ENCODE data around the gene BEND5. TPM values are rescaled to one million over a fixed set of nuclear protein-coding genes. Genes with fewer than 3 reads are reported as not detected.

Gene BEND5
- total RNA-seq, 1 experiment from 2014 or later = not detected

DNA sequence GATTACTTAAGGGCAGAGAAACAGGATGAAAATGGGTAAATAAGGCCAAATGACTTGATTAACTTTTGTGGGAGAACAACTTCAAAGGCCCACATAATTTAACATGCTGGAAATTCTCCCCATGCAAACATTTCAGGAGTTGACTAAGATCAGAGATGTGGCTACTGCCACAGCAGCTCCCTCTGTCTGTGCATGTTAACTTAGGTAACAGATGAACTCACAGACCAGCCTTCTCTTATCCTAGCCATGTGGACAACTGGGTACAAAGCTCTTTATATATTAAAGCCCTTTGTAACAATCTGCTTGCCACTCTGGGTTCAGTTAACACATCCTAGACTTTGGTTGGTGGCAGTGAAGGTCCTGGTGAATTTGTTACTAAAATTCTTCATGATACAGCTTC is 33.2 kb downstream of the BEND5 start:
- Histone ChIP-seq H3K27ac (ENCODE audit: low read length) (no peak overlapping the region), H3K4me3 (ENCODE audit: low read depth in 2 of 2, low read length in 2 of 2) (no peak overlapping the region), H3K4me1 (ENCODE audit: control insufficient read depth, insufficient read depth, low read length) (no peaks in the 10 kb centered on the region), H3K36me3 (ENCODE audit: control insufficient read depth, insufficient read depth, low read length) (no peaks in the 10 kb centered on the region), H3K9me3 (ENCODE audit: control insufficient read depth, insufficient read depth, low read depth, low read length) (no peaks in the 10 kb centered on the region), H3K27me3 (ENCODE audit: control insufficient read depth, insufficient read depth, low read length) (peaks cover 3% of the 10 kb centered on the region)
- no peak for ATAC-seq
- in situ Hi-C loops (cut with HindIII; ENCODE audit: low pct_unique_long_range_greater_than_20kb, low sequenced_read_pairs) = no loop called here
- intact Hi-C loops (cut with micrococcal nuclease; ENCODE audit: unreplicated experiment) = no loop called here
- no TSS peak for BruUV-seq (replicated peaks)
- ChIA-PET CTCF (no interaction called here), POLR2A (no interaction called here)
- TF ChIP-seq POLR2AphosphoS5 (IDR thresholded peaks at IDR 0.05; ENCODE audit: low read depth, low read length) = no peak
- TF ChIP-seq, protein P1, sequence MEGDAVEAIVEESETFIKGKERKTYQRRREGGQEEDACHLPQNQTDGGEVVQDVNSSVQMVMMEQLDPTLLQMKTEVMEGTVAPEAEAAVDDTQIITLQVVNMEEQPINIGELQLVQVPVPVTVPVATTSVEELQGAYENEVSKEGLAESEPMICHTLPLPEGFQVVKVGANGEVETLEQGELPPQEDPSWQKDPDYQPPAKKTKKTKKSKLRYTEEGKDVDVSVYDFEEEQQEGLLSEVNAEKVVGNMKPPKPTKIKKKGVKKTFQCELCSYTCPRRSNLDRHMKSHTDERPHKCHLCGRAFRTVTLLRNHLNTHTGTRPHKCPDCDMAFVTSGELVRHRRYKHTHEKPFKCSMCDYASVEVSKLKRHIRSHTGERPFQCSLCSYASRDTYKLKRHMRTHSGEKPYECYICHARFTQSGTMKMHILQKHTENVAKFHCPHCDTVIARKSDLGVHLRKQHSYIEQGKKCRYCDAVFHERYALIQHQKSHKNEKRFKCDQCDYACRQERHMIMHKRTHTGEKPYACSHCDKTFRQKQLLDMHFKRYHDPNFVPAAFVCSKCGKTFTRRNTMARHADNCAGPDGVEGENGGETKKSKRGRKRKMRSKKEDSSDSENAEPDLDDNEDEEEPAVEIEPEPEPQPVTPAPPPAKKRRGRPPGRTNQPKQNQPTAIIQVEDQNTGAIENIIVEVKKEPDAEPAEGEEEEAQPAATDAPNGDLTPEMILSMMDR (IDR thresholded peaks at IDR 0.05) = no peak
- no peak for TF ChIP-seq TCF7L2 (IDR thresholded peaks at IDR 0.05; ENCODE audit: low read depth, low read length)
- no peak for TF ChIP-seq REST (IDR thresholded peaks at IDR 0.05; ENCODE audit: insufficient read depth in 1 of 2, low read depth in 2 of 2, low read length in 1 of 2)
- TF ChIP-seq SIN3A (IDR thresholded peaks at IDR 0.05; ENCODE audit: borderline replicate concordance, insufficient read depth, low read depth, low read length) = no peak
- DNase-seq (ENCODE audit: low read depth, low spot score) = no peak

DNA sequence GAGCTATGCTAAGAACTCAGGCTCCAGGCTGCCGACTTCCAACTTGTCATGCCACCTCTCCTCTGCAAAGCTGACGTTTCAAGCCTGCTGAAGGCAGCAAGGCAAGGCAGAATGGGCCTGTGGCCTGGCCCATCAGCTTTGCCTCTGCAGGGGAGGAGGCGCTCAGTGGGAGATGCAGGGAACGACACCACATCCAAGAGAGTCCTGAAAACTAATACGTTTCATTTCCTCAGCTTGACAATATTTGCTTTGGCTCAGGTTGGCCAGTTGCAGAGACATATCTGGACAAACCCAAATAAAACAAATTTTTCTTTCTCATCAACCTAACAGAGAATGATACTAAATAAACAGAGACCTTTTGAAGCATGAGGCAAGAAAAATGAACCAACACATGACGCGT is 35.3 kb downstream of the BEND5 start:
- H3K4me3 ChIP-seq (ENCODE audit: low read depth in 2 of 2, low read length in 2 of 2) = no peak overlapping the region
- H3K27me3 ChIP-seq (ENCODE audit: control insufficient read depth, insufficient read depth, low read length) = no peaks in the 10 kb centered on the region
- no peaks in the 10 kb centered on the region for H3K36me3 ChIP-seq (ENCODE audit: control insufficient read depth, insufficient read depth, low read length)
- H3K4me1 ChIP-seq (ENCODE audit: control insufficient read depth, insufficient read depth, low read length) = no peaks in the 10 kb centered on the region
- in situ Hi-C loops (cut with HindIII; ENCODE audit: low pct_unique_long_range_greater_than_20kb, low sequenced_read_pairs) (no loop called here), intact Hi-C loops (cut with micrococcal nuclease; ENCODE audit: unreplicated experiment) (no loop called here)
- ChIA-PET CTCF (no interaction called here), POLR2A (no interaction called here)
- ATAC-seq (no peak), DNase-seq (ENCODE audit: low read depth, low spot score) (no peak)
- no TSS peak for BruUV-seq (replicated peaks)
- TF ChIP-seq SIN3A (IDR thresholded peaks at IDR 0.05; ENCODE audit: borderline replicate concordance, insufficient read depth, low read depth, low read length) = no peak
- no peak for TF ChIP-seq TCF7L2 (IDR thresholded peaks at IDR 0.05; ENCODE audit: low read depth, low read length)
- TF ChIP-seq, protein P1 (IDR thresholded peaks at IDR 0.05) = no peak
- TF ChIP-seq REST (IDR thresholded peaks at IDR 0.05; ENCODE audit: insufficient read depth in 1 of 2, low read depth in 2 of 2, low read length in 1 of 2) = no peak
- no peak for TF ChIP-seq POLR2AphosphoS5 (IDR thresholded peaks at IDR 0.05; ENCODE audit: low read depth, low read length)
- H3K9me3 ChIP-seq (ENCODE audit: control insufficient read depth, insufficient read depth, low read depth, low read length) = no peaks in the 10 kb centered on the region
- no peak overlapping the region for H3K27ac ChIP-seq (ENCODE audit: low read length)
